HK-2 (cell line): ENCODE data around the gene DHRS1.

ENCODE experiments used
- DNase-seq: peaks from one replicate; pipeline ENCODE4 v3.0.0-alpha.2; 2018; ENCODE audit not compliant: unreplicated experiment

DHRS1 gene

GRCh38 chr14:24299255-24300191, at the start of gene DHRS1, which contains the start of gene NOP9:
DHRS1 (minus strand) TSS chr14:24299780; CDS start chr14:24299106, 674 bp downstream.
NOP9 (plus strand) TSS chr14:24299850; CDS start chr14:24299955, 105 bp downstream.
- peak; percentile 88 for DNase-seq

GRCh38 chr14:24348186-24348585, 48.6 kb upstream of the DHRS1 start:
- DNase-seq = no peak

- DNase-seq = no peak
Measured at GRCh38 chr14:24347134-24347533, 47.6 kb upstream of the DHRS1 start.

GRCh38 chr14:24343795-24344660, 44.4 kb upstream of the DHRS1 start:
- DNase-seq = no peak

GRCh38 chr14:24342889-24343288, 43.3 kb upstream of the DHRS1 start:
- no peak for DNase-seq

- DNase-seq = no peak
Measured at GRCh38 chr14:24340606-24341005, 41.0 kb upstream of the DHRS1 start.

GRCh38 chr14:24339284-24340151, 39.9 kb upstream of the DHRS1 start, which contains the start of gene RIPK3:
RIPK3 (minus strand) TSS chr14:24339991; CDS start chr14:24339826, 165 bp downstream.
- no peak for DNase-seq

- DNase-seq = no peak
Measured at GRCh38 chr14:24338843-24339242, 39.3 kb upstream of the DHRS1 start.

- no peak for DNase-seq
Measured at GRCh38 chr14:24337824-24338175, 38.2 kb upstream of the DHRS1 start.

- no peak for DNase-seq
Measured at GRCh38 chr14:24337144-24337823, 37.7 kb upstream of the DHRS1 start.

GRCh38 chr14:24335461-24336171, 36.0 kb upstream of the DHRS1 start:
- no peak for DNase-seq

- no peak for DNase-seq
Measured at GRCh38 chr14:24334431-24335291, 35.1 kb upstream of the DHRS1 start, which contains the start of gene ADCY4. ADCY4 (minus strand) TSS chr14:24335071; CDS start chr14:24334652, 419 bp downstream.

- DNase-seq = peak; percentile 31
Measured at GRCh38 chr14:24332268-24332993, 32.9 kb upstream of the DHRS1 start.

- no peak for DNase-seq
Measured at GRCh38 chr14:24331731-24332267, 32.2 kb upstream of the DHRS1 start.

- DNase-seq = no peak
Measured at GRCh38 chr14:24330973-24331674, 31.5 kb upstream of the DHRS1 start.

- DNase-seq = no peak
Measured at GRCh38 chr14:24329736-24330135, 30.2 kb upstream of the DHRS1 start.

GRCh38 chr14:24329073-24329663, 29.6 kb upstream of the DHRS1 start:
- no peak for DNase-seq
